HG03039 (cell line): ENCODE results near the gene XPO5.

Source experiments
- ATAC-seq: cut with Tn5 transposase; IDR thresholded peaks from one replicate; pipeline ENCODE4 v1.9.1; 2021; ENCODE audit warnings: mild to moderate bottlenecking, moderate library complexity; ENCODE audit not compliant: unreplicated experiment

Gene XPO5

DNA sequence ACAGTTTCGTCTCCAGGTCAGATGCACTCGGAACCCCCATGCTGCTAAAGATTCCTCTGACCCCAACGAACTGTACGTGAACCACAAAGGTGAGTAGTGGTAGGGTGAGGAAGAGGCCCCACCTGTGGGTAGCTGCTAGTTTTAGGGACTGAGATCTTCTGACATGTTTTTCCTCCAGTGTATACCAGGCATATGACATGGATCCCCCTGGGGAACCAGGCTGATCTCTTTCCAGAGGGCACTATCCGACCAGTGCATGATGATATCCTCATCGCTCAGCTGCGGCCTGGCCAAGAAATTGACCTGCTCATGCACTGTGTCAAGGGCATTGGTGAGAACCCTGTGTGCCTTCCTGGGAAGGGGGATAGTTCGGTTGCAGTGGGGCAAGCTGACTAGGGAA lies 55.7 kb downstream of the XPO5 start:
- ATAC-seq: no peak

DNA sequence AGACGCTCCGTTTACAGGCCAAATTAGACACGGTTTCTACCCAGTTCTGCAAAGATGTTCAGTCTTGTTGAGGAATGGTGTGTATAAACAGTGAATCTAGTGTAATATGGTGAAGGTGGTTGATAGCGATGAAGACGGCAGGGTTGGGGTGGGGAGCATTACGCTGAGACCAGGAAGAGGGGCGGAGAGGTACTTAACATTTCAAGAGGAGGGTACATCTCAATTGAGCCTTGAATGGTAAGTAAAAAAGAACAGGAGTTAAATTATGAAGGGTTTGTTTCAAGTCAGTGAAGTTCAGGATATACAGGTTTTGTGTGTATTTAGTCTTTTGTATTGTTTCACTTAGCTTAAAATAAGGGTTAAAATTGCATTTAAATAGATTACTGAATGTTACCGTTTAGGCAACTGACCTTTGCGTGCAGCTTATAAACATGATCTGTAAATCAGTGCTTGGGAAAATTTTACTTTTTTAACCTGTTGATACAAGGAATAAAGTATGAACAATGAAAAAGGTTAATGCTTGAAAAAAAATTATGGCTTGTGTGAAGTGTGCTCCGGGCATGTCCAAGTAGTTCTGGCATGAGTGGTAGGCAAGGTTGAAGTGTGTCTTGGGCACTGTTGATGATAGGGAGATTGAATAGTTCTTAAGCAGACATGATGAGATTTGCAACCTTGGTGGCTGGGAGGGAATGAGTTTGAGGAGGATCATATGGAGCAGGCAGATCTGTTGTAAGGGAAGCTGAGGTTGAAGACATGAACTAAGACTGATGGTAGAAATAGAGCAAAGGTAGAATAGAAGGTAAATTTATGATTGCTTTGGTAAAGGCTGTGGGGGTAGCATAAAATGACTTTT lies 58.1 kb downstream of the XPO5 start:
- ATAC-seq: no peak

DNA sequence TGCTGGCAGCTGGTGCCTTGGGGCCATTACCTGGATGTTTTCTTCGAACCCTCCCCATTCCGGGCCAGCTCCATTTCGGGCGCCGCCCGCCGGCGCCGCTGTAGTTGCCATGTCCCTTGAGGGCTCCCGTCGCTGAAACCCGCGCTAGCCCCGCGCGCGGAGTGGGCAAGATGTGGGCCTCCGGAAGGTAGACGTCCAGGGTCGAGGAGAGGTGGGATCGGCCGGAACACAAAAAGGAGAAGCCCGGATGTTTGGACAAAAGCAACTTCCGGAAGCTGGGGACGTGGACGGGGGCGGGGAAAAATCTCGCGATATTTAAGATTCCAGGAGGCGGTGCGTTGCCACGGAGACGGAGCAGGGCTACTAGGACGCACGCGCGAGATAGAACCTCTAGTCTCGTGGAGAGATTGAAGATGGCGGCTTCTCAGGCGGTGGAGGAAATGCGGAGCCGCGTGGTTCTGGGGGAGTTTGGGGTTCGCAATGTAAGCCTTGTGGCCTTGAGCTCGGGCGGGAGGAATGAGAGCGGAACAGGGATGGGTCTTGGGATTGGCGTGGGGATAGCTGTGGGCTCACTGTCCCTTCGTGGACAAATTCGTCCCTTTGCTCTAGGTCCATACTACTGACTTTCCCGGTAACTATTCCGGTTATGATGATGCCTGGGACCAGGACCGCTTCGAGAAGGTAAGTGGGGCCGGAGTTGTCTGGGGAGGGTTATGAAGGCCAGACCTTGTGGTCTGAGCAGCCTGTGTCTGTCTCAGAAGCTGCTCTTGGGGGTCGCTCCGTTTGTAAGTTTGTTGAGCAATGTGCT lies 58.9 kb downstream of the XPO5 start, which contains the start of the genes POLR1C and YIPF3:
TSS of gene POLR1C (plus strand) at position 393 of the 808 bp plus-strand sequence. CDS start at position 414, 21 bp downstream.
TSS of gene YIPF3 (minus strand) at position 230 of the 808 bp plus-strand sequence. CDS start at position 111, 119 bp downstream.
- ATAC-seq: peak; percentile 78

DNA sequence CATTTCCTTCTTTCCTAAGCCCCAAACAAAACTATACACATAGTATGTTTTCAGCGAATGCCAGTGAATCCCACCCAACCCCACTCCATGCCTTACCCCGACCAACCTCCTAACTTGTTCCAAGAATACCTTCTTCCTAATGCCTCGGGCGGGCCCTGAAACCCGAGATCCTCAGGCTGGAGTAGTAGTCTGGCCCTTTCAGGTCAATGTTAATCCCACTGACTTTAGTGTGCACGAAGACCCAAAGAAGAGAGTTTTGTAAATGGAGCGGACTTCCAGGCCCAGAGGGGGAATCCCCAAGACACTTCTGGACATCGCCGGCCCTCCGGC lies 59.5 kb downstream of the XPO5 start:
- no peak for ATAC-seq

DNA sequence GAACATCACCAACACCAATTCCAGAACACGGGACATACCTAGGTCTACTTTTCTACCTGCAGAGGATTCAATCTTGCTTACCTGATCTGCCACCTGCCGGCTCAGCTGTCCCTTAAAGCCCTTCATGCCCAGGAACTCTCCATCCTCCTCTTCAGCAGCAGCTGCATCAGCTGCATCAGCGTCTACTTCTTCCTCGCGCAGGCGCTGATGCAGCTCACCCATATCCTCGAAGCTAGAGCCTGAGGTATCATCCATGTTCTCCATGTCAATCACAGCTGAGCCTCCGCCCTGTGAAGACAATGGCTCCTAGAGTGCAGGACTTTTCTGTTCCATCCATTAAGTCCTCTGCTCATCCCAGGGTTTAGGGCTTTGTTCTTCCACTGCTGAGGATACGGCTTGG lies 60.0 kb downstream of the XPO5 start:
- ATAC-seq: no peak

DNA sequence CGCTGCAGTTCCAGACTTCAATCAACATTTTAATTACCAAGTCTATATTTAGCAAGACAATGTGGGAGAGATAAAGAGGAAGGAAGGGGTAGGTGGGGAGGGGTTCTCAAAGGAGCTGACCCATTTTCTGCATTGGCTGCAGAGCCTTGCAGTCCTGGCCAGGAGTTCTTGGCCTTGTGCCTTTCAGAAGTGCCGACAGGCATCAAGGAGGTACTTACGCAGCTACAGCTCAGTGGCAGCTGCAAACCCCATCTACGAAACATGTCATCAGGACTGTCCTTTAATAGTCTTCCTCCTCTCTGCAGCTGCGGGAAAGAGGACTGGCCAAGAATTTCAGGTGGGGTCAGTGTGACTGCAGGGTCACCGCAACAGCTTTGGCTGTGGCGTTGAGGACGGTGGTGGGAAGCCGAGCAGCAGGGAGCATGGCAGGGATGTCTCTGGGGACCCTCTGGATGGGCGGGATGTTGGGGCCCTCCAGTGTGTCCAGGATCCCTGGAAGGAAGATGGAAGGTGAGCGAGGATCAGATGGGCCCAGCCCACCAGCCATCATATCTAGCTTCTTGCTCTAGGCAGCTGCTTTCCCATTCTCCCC lies 63.9 kb downstream of the XPO5 start:
- ATAC-seq: no peak

DNA sequence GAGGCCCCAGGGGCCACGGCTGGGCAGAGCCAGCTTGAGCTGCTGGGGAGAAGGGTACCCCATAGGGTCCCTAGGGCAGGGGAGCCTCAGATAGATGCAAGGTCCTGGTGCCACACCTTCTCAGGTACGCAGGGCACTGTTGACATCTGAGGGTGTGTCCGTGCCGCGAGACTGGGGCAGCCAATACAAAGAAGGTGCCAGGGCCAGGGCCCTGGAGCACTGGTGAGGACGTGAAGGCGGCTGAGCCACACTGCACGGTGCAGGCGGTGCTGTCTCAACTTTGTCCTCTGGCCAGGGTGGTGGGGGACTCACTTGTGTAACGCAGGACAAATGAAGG lies 65.0 kb downstream of the XPO5 start:
- no peak for ATAC-seq

DNA sequence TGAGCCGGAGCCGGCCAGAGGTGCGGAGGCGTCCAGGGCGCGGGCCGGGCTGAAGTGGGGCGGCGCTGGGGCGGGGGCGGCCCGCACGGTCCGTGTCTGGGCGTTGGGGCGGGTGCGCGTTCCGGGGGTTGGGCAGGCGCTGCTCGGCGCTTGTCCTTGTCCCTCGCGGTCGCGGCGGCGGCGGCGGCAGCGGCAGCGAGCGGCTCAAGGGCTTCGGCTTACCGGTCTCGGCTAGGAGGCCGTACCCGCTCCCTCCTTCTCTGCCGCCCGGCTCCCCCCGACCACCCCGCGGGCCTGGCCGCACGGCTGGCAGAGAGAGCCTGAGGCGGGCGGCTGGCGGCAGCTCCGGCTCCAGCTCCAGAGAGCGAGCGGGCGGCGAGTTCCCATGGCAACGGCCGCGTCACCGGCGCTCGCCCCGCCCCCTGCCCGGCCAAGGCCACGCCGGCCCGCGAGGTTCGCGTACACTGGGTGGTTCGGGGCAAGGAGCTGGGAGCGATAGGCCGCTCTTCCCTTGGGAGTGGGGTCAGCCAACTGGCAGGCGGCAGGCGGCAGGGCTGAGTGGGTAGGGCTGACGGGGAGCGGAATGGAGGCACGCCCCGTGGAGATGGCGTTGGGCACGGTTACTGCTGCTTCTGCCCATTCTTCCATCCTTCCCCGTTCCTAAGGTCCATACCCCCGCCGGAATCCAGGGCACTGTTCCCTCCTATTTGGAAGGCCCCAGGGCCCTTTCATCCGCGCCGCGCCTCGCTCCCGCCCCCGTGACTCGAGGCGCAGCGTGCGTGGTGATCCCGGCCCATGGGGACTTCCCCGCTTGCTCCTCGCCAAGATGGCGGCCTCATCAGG lies 65.6 kb downstream of the XPO5 start, which contains the start of gene LRRC73:
TSS of gene LRRC73 (minus strand) at position 363 of the 843 bp plus-strand sequence. CDS start 561 bp downstream, outside the sequence.
- peak; percentile 42 for ATAC-seq

DNA sequence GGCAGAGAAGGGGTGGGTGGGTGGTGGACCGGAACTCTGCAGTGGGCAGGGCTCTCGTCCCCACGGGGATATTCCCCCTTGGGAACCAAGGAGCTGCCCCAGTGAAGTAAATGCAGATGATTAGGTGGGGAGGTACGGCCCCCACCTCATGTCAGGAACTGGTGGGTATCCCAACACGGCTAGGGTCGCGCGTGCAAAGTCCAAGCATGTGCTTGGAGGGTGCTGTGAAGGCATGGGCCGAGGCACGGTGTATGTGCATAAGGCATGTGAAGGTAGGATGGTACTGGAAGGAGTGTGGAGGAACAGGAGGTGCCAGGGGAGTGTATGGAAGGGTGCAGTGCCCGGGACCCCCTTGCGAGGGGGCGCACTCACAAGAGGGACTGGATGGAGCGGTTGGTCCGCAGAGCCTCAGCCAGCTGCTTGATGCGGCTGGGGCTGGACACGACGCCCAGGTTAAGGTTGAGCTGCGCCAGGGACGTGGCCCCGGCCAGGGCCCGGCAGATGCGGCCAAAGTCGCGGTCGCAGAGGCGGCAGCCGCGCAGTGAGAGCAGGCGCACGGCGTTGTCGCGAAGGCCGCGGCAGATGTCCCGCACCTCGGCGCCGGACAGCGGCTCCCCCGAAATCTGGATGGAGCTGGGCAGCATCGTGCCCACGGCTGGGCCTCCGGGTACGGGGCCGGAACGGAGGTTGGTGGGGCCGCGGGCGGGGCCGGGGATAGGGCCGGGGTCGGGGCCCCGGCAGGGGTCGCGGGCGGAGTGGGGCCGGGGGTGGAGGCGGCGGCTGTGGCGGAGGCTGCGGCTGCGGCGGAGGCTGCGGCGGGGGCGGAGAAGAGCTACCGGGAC lies 66.5 kb downstream of the XPO5 start:
- peak; percentile 11 for ATAC-seq

DNA sequence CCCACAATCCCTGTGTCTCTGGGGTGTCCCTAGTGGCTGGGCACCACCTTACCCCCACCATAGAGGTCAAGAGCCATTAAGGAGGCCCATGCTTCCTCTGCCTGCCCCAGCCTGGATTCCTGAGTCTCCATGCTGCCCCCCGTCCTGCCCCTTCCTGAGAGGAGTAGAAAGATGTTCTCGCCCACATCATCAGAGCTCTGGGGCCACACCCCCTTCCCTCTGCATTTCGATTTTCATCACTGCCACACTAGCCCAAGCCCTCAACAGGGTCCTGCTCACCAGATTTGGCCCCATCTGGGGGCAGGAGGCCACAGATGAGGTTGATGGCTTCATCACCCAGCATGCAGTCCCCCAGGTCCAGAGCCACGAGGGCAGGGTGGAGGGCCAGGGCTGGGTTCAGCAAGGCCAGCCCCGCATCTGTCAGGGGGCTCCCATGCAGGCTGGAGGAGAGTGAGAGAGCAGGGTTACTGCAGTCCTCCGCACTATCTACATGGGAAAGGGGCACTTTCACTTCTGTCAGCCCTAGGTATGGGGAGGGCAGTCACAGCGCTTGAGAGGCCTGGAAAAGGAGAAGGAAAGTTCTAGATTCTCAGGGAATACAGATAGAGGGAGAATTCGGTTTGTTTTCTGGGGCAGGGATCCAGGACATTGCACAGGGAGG lies 67.2 kb downstream of the XPO5 start:
- no peak for ATAC-seq

DNA sequence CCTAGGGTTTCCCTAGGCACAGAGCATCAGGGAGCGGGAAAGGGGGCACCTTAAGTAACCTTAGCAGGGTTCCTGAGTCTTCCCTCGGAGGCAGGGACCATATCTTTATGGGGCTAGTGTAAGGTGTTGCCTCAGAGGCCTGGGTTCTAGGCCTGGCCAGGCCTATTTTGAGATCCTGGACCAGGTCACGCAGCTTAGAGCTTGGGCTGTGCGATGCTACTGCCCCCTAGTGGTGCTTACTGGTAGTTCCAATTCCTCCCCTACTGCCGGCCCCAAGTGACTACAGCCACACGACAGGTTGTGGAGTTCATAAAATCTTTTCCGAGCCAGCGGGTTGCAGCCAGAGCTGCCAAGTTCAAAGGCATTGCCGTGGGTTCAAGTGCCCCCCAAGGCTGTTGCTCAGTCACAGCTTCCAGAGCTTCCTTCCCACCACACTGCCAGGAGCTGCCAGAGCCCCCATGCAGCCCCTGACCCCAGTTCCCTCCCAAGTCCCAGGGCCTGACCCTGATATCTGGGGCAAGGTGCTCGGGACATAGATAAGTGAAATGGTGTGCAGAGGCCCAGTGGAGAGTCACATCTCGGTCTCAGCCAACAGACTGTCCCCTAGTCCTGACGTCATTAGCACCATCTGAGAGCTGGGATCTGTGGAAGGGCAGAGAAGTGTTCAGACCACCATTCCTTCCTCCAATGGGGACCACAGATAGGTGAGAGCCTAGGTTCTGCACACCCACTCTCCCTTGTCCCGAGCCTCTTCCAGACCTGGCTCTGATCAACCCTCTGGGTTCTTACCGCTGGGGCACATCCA lies 69.0 kb downstream of the XPO5 start:
- no peak for ATAC-seq

DNA sequence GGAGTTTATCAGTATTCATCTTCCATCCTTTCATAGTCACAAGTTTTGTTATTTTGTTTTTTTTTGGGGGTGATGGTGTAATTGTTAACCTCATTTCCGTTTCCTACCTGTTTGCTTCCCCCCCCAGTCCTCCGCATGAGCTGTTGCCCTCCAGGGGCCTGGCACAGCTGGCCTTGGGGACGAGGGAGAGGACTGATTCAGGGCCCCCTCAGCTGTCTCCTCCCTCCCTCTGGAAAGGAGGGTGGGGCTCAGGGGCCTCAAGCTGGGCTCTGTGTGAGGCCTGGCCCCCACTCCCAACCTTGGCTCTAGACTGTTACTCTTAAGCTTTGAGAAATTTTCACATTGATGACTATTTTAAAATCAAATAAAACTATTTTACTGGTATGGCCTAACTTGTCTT lies 69.7 kb downstream of the XPO5 start:
- no peak for ATAC-seq

DNA sequence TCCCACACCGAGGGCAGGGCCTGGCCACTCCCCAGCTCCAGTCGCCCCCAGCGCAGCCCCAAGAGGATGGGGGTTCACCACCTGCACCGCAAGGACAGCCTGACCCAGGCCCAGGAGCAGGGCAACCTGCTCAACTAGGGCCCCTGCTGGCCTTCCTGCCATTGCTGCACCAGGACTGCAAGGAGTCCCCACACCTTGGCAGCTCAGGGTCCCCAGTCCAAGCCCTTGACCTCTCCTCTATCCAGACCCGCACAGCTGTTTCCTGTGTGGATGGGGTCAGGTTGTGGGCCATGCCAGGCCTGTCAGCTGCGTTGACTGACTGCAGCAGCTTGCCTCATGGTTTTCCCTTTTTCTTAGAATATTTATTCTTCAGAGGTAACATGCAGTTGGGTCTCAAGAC lies 70.1 kb downstream of the XPO5 start:
- no peak for ATAC-seq

DNA sequence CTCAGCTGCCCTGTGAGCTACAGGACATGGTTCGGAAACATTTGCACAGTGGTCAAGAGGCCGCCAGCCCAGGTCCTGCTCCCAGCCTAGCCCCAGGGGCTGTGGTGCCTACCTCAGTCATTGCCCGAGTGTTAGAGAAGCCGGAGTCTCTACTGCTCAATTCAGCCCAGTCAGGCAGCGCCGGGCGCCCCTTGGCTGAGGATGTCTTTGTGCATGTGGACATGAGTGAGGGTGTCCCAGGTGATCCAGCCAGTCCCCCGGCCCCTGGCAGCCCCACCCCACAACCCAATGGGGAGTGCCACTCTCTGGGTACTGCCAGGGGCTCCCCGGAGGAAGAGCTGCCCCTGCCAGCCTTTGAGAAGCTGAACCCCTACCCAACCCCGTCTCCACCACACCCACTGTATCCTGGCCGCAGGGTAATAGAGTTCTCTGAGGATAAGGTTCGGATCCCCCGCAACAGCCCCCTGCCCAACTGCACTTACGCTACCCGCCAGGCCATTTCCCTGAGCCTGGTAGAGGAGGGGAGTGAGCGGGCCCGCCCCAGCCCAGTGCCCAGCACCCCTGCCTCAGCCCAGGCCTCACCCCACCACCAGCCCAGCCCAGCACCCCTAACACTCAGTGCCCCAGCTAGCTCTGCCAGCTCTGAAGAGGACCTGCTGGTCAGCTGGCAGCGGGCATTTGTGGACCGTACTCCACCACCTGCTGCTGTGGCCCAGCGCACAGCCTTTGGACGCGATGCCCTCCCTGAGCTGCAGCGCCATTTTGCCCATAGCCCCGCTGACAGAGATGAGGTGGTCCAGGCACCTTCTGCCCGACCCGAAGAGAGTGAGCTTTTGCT lies 70.9 kb downstream of the XPO5 start:
- no peak for ATAC-seq

DNA sequence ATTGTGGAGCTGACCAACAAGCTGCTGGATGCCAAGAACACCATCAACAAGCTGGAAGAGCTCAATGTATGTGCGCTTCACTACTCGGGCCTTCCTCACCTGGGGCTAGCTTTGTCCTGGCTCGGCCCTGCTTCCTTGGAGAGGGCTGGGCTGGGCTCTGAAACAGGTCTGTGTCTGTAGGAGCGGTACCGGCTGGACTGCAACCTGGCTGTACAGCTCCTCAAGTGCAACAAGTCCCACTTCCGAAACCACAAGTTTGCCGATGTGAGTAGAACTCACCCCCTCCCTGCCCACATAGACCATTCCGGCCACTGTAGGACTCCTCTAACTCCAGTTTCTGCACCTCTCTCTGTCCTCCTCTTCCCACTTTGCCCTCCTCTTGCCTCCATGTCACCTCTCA lies 72.4 kb downstream of the XPO5 start:
- no peak for ATAC-seq

DNA sequence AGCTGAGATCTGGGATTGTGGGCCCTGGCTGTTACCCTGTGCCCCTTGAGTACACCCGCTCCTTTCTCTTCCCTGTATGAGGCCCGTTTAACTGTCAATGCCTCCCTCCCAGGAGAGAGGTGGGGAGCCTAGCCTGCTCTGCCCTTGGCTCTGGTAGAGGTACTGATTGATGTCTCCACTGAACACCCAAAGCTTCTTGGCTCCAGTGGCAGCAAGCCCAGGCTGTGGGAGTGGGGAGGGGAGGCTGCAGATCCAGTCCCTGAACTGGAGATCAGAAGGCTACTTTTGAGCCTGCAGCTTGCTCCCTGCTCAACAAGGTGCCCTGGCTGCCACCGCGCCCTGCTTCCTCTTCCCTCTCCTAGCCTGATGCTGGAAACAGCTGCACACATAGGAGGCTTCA lies 73.2 kb downstream of the XPO5 start:
- ATAC-seq: no peak

DNA sequence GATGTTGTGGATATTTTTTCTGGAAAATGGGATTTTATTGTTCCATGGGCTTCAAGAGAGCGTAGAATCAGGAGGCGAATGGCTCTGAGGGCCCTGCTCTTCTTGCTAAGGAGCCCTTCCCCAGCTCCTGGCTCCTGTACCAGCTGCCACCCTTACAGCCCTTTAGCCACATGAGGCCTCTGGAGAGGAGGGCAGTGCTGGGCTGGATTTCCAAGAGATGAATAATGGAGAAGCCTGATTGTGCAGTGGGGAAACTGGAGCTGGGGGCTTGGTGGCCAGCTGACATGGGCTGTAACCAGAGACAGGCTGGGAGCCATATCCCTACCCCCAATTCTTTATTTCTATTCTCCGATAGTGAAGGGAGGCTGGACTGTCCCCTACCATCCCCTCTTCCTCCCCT lies 74.9 kb downstream of the XPO5 start:
- no peak for ATAC-seq
